Astrocyte of the spinal cord (primary cell): ENCODE results near the gene ATXN7.

Source experiments
- DNase-seq: peaks from one replicate; pipeline ENCODE4 v3.0.0; 2011; ENCODE audit warnings: low read depth, low spot score
- H3K4me3 ChIP-seq: 2 replicates; pipeline ENCODE4 v1.5.1; 2011; ENCODE audit warnings: low read depth, mild to moderate bottlenecking, low read length, moderate library complexity
- in situ Hi-C: cut with HindIII; loops from 2 replicates; pipeline ENCODE4 v1.10.0; 2017; ENCODE audit warnings: low sequenced_read_pairs
- TF ChIP-seq, protein P1 (sequence below): IDR thresholded peaks from 2 replicates; pipeline ENCODE4 v1.5.1; 2012; ENCODE audit warnings: low read depth, mild to moderate bottlenecking, low read length, inconsistent platforms

Gene ATXN7

GRCh38 chr3:63981980-63982379, 118.3 kb downstream of the ATXN7 start:
- H3K4me3 ChIP-seq: no peak overlapping the region
- in situ Hi-C loops: no loop called here
- no peak for DNase-seq
- TF ChIP-seq, protein P1, sequence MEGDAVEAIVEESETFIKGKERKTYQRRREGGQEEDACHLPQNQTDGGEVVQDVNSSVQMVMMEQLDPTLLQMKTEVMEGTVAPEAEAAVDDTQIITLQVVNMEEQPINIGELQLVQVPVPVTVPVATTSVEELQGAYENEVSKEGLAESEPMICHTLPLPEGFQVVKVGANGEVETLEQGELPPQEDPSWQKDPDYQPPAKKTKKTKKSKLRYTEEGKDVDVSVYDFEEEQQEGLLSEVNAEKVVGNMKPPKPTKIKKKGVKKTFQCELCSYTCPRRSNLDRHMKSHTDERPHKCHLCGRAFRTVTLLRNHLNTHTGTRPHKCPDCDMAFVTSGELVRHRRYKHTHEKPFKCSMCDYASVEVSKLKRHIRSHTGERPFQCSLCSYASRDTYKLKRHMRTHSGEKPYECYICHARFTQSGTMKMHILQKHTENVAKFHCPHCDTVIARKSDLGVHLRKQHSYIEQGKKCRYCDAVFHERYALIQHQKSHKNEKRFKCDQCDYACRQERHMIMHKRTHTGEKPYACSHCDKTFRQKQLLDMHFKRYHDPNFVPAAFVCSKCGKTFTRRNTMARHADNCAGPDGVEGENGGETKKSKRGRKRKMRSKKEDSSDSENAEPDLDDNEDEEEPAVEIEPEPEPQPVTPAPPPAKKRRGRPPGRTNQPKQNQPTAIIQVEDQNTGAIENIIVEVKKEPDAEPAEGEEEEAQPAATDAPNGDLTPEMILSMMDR: no peak

GRCh38 chr3:63984391-63984790, 120.7 kb downstream of the ATXN7 start:
- DNase-seq: no peak
- H3K4me3 ChIP-seq: no peak overlapping the region
- TF ChIP-seq, protein P1: no peak
- in situ Hi-C loops: no loop called here

GRCh38 chr3:63986146-63986545, 122.5 kb downstream of the ATXN7 start:
- H3K4me3 ChIP-seq: no peak overlapping the region
- in situ Hi-C loops: no loop called here
- DNase-seq: no peak
- TF ChIP-seq, protein P1: no peak

- in situ Hi-C loops: no loop called here
- H3K4me3 ChIP-seq: no peak overlapping the region
- TF ChIP-seq, protein P1: no peak
- no peak for DNase-seq
Observed at GRCh38 chr3:63986831-63987230, 123.2 kb downstream of the ATXN7 start.

GRCh38 chr3:63988943-63989342, 125.3 kb downstream of the ATXN7 start:
- DNase-seq: no peak
- no peak overlapping the region for H3K4me3 ChIP-seq
- in situ Hi-C loops: no loop called here
- TF ChIP-seq, protein P1: no peak

DNA sequence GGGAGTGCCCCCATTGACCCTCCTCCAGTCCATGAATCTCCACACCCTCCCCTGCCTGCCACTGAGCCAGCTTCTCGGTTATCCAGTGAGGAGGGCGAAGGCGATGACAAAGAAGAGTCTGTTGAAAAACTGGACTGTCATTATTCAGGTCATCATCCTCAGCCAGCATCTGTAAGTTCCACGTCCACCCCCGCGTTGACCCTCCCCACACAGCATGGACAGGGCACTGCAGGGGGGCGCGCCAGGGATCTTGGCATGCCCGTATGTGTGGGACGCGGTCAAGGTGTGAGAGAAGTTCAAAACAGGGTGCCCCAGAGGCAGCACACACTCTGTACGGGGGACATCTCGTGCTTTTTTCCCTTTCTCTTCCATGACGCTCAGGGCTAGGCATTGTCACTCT, 126.5 kb downstream of the ATXN7 start:
- TF ChIP-seq, protein P1: no peak
- in situ Hi-C loops: no loop called here
- DNase-seq: no peak
- no peak overlapping the region for H3K4me3 ChIP-seq

- no peak overlapping the region for H3K4me3 ChIP-seq
- in situ Hi-C loops: no loop called here
- TF ChIP-seq, protein P1: no peak
- DNase-seq: no peak
Observed at GRCh38 chr3:63990733-63991132, 127.1 kb downstream of the ATXN7 start.
